Measurements from ENCODE around the gene CDON.
"Not testable (repeated sequence)": the region's sequence is repeated elsewhere in the genome, so short reads cannot be mapped to it uniquely, and the experiment has no call there.

The CDON gene

DNA sequence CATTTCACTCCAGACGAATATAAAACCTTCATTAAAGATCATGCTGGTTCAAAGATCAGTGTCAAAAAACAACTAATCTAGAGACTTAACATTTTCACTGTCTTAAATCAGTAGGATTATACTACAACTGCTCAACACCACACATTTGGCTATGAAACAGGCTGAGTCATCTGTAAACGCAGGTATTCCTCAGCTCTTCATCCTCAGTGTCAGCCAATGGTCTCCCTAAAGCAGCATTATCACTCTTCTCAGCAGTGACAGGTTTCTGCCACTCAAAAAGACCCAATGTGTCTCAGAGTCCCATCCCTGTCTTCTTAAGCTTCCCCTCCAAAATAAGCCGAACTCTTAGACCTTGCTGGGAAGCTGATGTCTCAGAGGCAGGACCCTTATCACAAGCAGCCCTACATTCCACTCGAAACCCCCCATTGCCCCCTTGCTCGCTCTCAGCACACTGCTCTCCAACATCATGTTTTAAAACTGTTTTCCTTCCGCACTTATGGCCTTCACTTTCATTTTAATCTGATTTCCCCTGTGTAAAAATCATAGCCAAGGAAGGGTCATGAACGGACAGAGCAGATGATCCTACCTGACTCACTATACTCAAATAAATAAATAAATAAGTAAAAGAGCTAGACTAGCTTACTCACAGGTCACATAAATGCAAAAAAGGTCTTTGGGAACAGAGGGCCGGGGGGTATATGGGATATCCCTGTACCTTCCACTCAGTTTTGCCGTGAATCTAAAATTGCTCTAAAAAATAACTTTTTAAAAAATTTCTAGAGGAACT lies 23.0 kb downstream of the CDON start:
- DNase-seq (ENCODE audit: low read depth) = no peak

DNA sequence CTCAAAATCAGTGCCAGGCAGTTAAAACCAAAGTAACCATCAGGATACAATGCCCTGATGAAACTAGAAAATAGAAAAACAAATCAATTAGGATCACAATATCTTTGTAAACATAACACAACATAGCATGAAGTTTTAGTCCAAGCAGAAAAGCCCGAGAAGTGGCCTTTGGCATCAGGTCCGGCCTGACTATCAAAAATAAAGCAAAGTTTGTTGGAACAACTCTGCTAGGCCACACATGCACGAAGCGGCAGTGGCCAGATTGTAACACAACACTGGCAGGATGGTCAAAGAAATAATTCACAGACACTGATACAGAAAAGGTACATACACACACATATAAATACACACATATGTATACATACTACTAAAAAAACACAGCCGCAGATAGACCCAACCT lies 26.9 kb downstream of the CDON start:
- DNase-seq (ENCODE audit: low read depth) = no peak

- no peak for DNase-seq (ENCODE audit: low read depth)
Observed at GRCh38 chr11:126034933-126035425, 27.7 kb downstream of the CDON start.

GRCh38 chr11:126034039-126034932 lies 28.4 kb downstream of the CDON start:
- no peak for DNase-seq (ENCODE audit: low read depth)

GRCh38 chr11:126032375-126032774 lies 30.3 kb downstream of the CDON start:
- no peak for DNase-seq (ENCODE audit: low read depth)

DNA sequence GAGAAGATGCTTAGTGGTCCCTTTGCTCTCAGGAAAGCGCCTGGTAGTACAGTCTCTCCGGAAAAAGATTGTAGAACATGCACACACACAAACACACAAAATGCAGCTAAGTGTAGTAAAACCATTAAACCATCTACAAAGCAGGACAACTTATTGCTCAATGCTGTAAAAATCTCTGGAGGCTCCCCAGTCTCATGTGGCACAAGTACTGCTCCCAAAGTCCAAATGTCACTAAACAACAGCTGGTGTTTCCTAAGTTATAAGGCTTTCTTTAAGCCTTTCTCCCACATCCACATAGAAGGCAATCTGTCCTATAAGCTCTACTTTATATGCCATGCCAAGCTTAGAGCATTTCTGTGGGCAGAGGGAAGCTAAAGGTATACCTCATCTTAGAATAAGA lies 32.9 kb downstream of the CDON start:
- no peak for DNase-seq (ENCODE audit: low read depth)

- no peak for DNase-seq (ENCODE audit: low read depth)
Observed at GRCh38 chr11:126029237-126029636, 33.4 kb downstream of the CDON start.

GRCh38 chr11:126028534-126028933 lies 34.1 kb downstream of the CDON start:
- DNase-seq (ENCODE audit: low read depth) = not testable (repeated sequence)

DNA sequence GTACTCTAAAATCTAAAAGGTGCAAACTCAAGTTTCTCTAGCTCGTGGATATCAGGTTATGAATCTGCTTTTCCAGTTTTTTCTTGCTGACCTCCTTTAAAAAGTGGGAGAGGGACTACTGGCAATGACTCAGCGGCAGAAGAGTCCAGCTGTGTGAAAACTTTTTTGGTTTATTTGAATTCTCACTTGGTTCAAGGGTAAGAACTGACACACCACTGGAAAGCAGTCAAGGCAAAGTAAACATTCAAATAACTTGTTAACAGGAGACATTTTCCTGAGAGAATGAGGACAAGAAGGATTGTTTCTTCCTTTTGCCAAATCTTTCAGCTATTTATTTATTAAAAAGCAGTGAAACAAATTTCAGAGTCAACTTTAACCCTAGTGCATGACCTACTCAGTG lies 36.1 kb downstream of the CDON start:
- no peak for DNase-seq (ENCODE audit: low read depth)

DNA sequence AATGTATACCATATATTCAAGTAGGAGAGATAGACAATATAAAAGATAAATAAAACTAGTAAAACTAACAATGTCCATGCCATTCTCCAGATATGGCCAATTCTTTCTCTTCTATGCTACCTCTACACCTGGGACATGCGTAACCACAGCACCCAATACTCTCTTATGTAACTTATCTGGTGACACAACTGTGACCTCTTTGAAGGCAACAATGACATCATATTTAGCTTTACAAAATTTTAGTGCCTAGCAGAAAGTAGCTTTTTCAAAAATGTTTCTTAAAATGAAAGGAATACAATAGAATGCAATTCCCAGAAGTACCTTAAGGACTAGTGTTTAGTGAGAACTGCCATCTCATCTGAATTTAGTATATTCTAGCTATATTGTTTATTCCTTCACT lies 36.8 kb downstream of the CDON start:
- no peak for DNase-seq (ENCODE audit: low read depth)

- no peak for DNase-seq (ENCODE audit: low read depth)
Observed at GRCh38 chr11:126024123-126024522, 38.5 kb downstream of the CDON start.

- no peak for DNase-seq (ENCODE audit: low read depth)
Observed at GRCh38 chr11:126012852-126013251, 49.8 kb downstream of the CDON start.

- DNase-seq (ENCODE audit: low read depth) = no peak
Observed at GRCh38 chr11:126011754-126012153, 50.9 kb downstream of the CDON start.

- DNase-seq (ENCODE audit: low read depth) = no peak
Observed at GRCh38 chr11:126011265-126011664, 51.4 kb downstream of the CDON start.

GRCh38 chr11:126008956-126009355 lies 53.7 kb downstream of the CDON start:
- DNase-seq (ENCODE audit: low read depth) = no peak

DNA sequence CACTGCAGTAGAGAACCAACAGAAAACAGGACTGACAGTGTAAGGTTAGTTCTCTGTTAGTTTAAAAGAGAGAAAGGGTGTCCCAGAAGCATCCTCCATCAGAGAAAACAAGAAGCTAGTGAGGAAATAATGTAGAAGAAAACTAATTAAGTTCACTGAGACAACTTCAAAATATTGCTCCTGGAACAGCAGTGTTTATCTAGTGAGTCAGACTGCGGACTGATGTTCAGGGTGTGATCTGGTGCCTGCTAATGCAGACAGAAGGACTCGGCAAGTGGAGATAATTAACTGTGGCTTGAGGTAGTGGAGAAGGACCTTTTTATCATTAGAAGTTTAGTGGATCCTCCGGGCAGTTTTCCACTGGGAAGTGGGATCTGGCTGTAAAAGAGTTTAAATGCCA lies 55.4 kb downstream of the CDON start:
- DNase-seq (ENCODE audit: low read depth) = no peak

GRCh38 chr11:126006068-126006467 lies 56.6 kb downstream of the CDON start:
- DNase-seq (ENCODE audit: low read depth) = no peak

DNA sequence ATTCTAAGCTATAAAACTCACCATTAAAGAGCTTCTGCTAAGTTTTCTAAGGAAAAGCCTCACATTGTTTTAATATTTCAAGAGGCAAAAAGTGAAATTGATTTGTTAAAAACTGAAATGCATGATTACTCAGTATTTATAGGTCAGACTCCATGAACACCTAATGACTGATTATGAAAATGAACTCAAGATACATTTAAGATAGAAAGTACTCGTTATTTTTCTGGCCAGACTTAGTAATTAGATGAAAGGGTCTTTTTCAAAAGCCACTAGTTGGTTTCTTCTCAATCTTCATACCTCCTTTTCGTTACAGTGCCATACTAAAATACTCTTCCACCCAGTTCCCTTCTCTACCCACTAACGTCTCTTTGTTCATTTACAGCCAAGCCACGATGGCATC lies 60.5 kb downstream of the CDON start:
- no peak for DNase-seq (ENCODE audit: low read depth)

GRCh38 chr11:125999234-125999880 lies 63.3 kb downstream of the CDON start:
- no peak for DNase-seq (ENCODE audit: low read depth)

DNA sequence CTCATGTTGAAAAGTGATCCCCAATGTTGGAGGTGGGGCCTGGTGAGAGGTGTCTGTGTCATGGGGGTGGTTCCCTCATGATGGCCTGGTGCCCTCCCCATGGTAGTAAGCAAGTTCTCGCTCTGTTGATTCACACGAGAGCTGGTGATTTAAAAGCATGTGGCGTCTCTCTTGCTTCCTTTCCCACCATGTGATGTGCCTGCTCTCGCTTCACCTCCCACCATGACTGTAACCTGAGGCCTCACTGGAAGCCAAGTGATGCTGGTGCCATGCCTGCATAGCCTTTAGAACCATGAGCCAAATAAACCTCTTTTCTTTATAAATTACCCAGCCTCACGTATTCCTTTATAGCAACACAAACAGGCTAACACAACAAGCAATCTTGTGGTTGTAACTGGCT lies 64.4 kb downstream of the CDON start:
- DNase-seq (ENCODE audit: low read depth) = no peak

DNA sequence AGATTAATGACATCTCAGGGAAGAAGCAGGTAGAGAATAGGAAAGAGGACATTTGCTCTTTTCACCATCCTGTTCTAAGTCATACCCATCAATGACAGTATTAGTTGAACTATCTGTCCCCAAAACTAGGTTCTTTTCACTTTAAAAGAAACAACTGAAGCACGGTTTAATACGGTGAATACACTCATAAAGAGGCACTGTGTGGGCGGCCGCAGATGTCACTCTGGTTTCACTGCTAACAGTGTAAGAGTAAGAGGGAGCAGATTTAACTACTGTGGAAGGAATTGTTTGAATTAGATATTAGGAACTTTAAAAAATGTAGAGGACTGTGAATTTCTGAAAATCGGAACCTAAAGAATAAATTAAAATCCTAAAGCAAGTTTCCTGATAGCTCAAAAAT lies 67.4 kb downstream of the CDON start:
- DNase-seq (ENCODE audit: low read depth) = no peak

- DNase-seq (ENCODE audit: low read depth) = no peak
Observed at GRCh38 chr11:125994509-125994908, 68.2 kb downstream of the CDON start.

DNA sequence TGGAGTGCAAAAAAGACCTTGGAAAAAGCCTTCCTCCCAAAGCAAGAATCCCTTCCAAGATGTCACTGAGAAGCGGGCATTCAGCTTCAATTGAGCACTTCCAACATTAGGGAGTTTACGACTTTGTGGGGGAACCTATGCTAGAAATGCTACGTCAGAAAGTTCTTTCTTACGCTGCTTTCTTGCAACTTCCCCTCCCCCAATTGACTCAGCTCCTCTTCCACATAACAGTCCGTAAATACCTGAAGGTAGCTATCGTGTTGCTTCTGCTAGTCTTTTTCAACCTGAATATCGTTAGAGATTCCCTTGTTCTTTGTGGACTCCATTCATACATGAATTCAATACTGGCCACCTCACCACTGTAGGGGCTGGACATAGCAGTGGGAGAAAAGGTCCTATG lies 69.8 kb downstream of the CDON start:
- no peak for DNase-seq (ENCODE audit: low read depth)

Data from HS-27A (cell line).